ENCODE data around the gene SKP1. TPM values are rescaled to one million over a fixed set of nuclear protein-coding genes. Genes with fewer than 3 reads are reported as not detected.

Gene SKP1
- total RNA-seq, 1 experiment from 2014 or later, result 245 TPM

GRCh38 chr5:134204575-134204974, 27.8 kb upstream of the SKP1 start:
- Histone ChIP-seq H2AFZ (ENCODE audit: low read depth, low read length, poor library complexity, severe bottlenecking) (no peak overlapping the region), H4K20me1 (ENCODE audit: insufficient read depth) (peaks cover 51% of the 10 kb centered on the region), H3K9me2 (ENCODE audit: insufficient read depth) (no peaks in the 10 kb centered on the region), H3K27me3 (ENCODE audit: insufficient read depth, low read length) (no peaks in the 10 kb centered on the region), H3K4me3 (replicated peaks in 1 of 2; ENCODE audit: low read depth in 1 of 2, low read length in 2 of 2) (no peak overlapping the region), H3K4me2 (ENCODE audit: low read length) (no peak overlapping the region), H3K27ac (ENCODE audit: low read depth, low read length) (no peak overlapping the region), H3K4me1 (ENCODE audit: control insufficient read depth in 1 of 2, insufficient read depth in 2 of 2, low read length in 2 of 2) (no peaks in the 10 kb centered on the region), H3K79me2 (ENCODE audit: insufficient read depth, low read length) (peaks cover 100% of the 10 kb centered on the region), H3K9ac (ENCODE audit: low read length) (no peak overlapping the region), H3K9me3 (ENCODE audit: control insufficient read depth in 1 of 2, insufficient read depth in 1 of 2, low read depth in 1 of 2, low read length in 2 of 2) (no peaks in the 10 kb centered on the region), H3K36me3 (ENCODE audit: control insufficient read depth in 1 of 2, insufficient read depth in 2 of 2, low read length in 2 of 2) (peaks cover 37 to 57% of the 10 kb centered on the region in 2 experiments)
- DNase-seq (ENCODE audit: low read depth, low spot score), result no peak
- CTCF ChIA-PET, result no interaction called here
- no peak for TF ChIP-seq EGR1 (IDR thresholded peaks at IDR 0.05; ENCODE audit: low read depth)
- no peak for TF ChIP-seq CTCF (IDR thresholded peaks at IDR 0.05 in 2 of 3, conservative IDR thresholded peaks at IDR 0.05 in 1 of 3; ENCODE audit: borderline replicate concordance in 1 of 3, insufficient read depth in 1 of 3, low read depth in 2 of 3, low read length in 2 of 3)
- no peak for TF ChIP-seq MAX (IDR thresholded peaks at IDR 0.05)
- no peak for TF ChIP-seq EZH2 (IDR thresholded peaks at IDR 0.05)
- no peak for TF ChIP-seq TCF7L2 (IDR thresholded peaks at IDR 0.05; ENCODE audit: borderline replicate concordance, extremely low read depth, insufficient read depth, insufficient read length)
- TF ChIP-seq RAD21 (IDR thresholded peaks at IDR 0.05; ENCODE audit: low read depth), result no peak
- no peak for TF ChIP-seq ATF3 (IDR thresholded peaks at IDR 0.05)
- no peak for TF ChIP-seq FOSL1 (IDR thresholded peaks at IDR 0.05; ENCODE audit: low read depth)
- TF ChIP-seq YY1 (IDR thresholded peaks at IDR 0.05; ENCODE audit: extremely low read depth, insufficient replicate concordance, low read depth, low read length), result no peak
- no peak for TF ChIP-seq JUND (IDR thresholded peaks at IDR 0.05)
- TF ChIP-seq REST (IDR thresholded peaks at IDR 0.05; ENCODE audit: low read depth), result no peak
- TF ChIP-seq POLR2AphosphoS5 (IDR thresholded peaks at IDR 0.05; ENCODE audit: low read depth, low read length), result no peak
- TF ChIP-seq CBX3 (IDR thresholded peaks at IDR 0.05; ENCODE audit: low read depth), result no peak
- TF ChIP-seq ZFX (IDR thresholded peaks at IDR 0.05), result no peak
- no peak for TF ChIP-seq ELF1 (IDR thresholded peaks at IDR 0.05; ENCODE audit: borderline replicate concordance, low read depth)
- TF ChIP-seq SRF (IDR thresholded peaks at IDR 0.05; ENCODE audit: low read depth), result no peak
- BruUV-seq (replicated peaks), result no TSS peak
- RAD21 ChIA-PET (ENCODE audit: low non-redundant PET in 1 of 2, low total read pairs in 2 of 2, uncharacterized antibody in 2 of 2, unreplicated experiment in 2 of 2), result no interaction called here
- no peak for ATAC-seq
- intact Hi-C loops (cut with micrococcal nuclease), result no loop called here
- POLR2A ChIA-PET, result interaction anchor here (2.0 kb wide), 1 partner anchor 21 kb away, joined by 5 read pairs; the partner anchor contains the start of gene PPP2CA
